Astrocyte (in vitro differentiated cells and primary cell): ENCODE results near the gene LSM12. TPM values are rescaled to one million over a fixed set of nuclear protein-coding genes. Genes with fewer than 3 reads are reported as not detected.

Source experiments
- DNase-seq: peaks from one replicate; pipeline ENCODE4 v3.0.0-alpha.2; 2010; ENCODE audit warnings: low read depth
- FAIRE-seq: peaks from 2 replicates; lab custom pipeline; 2011; peaks lifted over from hg19 to GRCh38; lab: Jason Lieb, UNC
- H2AFZ ChIP-seq: 2 replicates; pipeline ENCODE4 v1.6.0; 2012; ENCODE audit warnings: low read depth, low read length, inconsistent platforms
- H3K27ac ChIP-seq: 2 replicates; pipeline ENCODE4 v1.5.1; 2011; ENCODE audit warnings: low read depth, low read length, inconsistent platforms
- H3K27me3 ChIP-seq: 2 replicates; pipeline ENCODE4 v1.6.0; 2011; ENCODE audit warnings: low read length, inconsistent platforms; ENCODE audit not compliant: insufficient read depth
- H3K36me3 ChIP-seq: 2 replicates; pipeline ENCODE4 v1.5.1; 2011; ENCODE audit warnings: low read length, inconsistent platforms; ENCODE audit not compliant: insufficient read depth
- H3K4me1 ChIP-seq: 2 replicates; pipeline ENCODE4 v1.5.1; 2011; ENCODE audit warnings: low read length, inconsistent platforms; ENCODE audit not compliant: insufficient read depth
- H3K4me2 ChIP-seq: 2 replicates; pipeline ENCODE4 v1.6.0; 2012; ENCODE audit warnings: low read length, inconsistent platforms
- H3K4me3 ChIP-seq: 2 replicates; pipeline ENCODE4 v1.5.1; 2011; ENCODE audit warnings: low read depth, mild to moderate bottlenecking, low read length, inconsistent platforms; ENCODE audit not compliant: insufficient read depth
- H3K79me2 ChIP-seq: 2 replicates; pipeline ENCODE4 v1.6.0; 2012; ENCODE audit warnings: mild to moderate bottlenecking, low read length, inconsistent platforms; ENCODE audit not compliant: insufficient read depth
- H3K9ac ChIP-seq: 2 replicates; pipeline ENCODE4 v1.6.0; 2012; ENCODE audit warnings: mild to moderate bottlenecking, low read length, inconsistent platforms
- H3K9me3 ChIP-seq: 2 replicates; pipeline ENCODE4 v1.5.1; 2012; ENCODE audit warnings: low read depth, mild to moderate bottlenecking, low read length, inconsistent platforms; ENCODE audit not compliant: insufficient read depth
- H4K20me1 ChIP-seq: 2 replicates; pipeline ENCODE4 v1.6.0; 2012; ENCODE audit warnings: low read length, inconsistent platforms; ENCODE audit not compliant: insufficient read depth
- H3K27ac Mint-ChIP-seq: one replicate; pipeline ENCODE4 v1.8.0; 2021; ENCODE audit warnings: mild to moderate bottlenecking, mixed read lengths; ENCODE audit not compliant: unreplicated experiment
- H3K27me3 Mint-ChIP-seq: one replicate; pipeline ENCODE4 v1.8.0; 2021; ENCODE audit warnings: low read depth, mixed read lengths; ENCODE audit not compliant: unreplicated experiment
- H3K36me3 Mint-ChIP-seq: one replicate; pipeline ENCODE4 v1.8.0; 2021; ENCODE audit warnings: low read depth, mixed read lengths; ENCODE audit not compliant: unreplicated experiment
- H3K4me1 Mint-ChIP-seq: one replicate; pipeline ENCODE4 v1.8.0; 2021; ENCODE audit warnings: low read depth, mixed read lengths; ENCODE audit not compliant: unreplicated experiment
- H3K4me3 Mint-ChIP-seq: one replicate; pipeline ENCODE4 v1.8.0; 2021; ENCODE audit warnings: mild to moderate bottlenecking, moderate library complexity, mixed read lengths; ENCODE audit not compliant: unreplicated experiment
- H3K9me3 Mint-ChIP-seq: one replicate; pipeline ENCODE4 v1.8.0; 2021; ENCODE audit warnings: mild to moderate bottlenecking, mixed read lengths; ENCODE audit not compliant: unreplicated experiment
- CTCF ChIP-seq: IDR thresholded peaks from 2 replicates; pipeline ENCODE4 v1.5.1; 2011; ENCODE audit warnings: low read depth, mild to moderate bottlenecking, inconsistent platforms, low read length, moderate library complexity; ENCODE audit not compliant: insufficient read depth
- EZH2 ChIP-seq: IDR thresholded peaks from 2 replicates; pipeline ENCODE4 v1.6.1; 2012; ENCODE audit warnings: mild to moderate bottlenecking, low read length, inconsistent platforms; ENCODE audit not compliant: insufficient read depth
- total RNA-seq: library from RNA; stranded (reverse); gene quantifications from 2 replicates; pipeline ENCODE4 v1.2.1, GENCODE V29; 2021

Gene LSM12
- total RNA-seq, 1 donor from 2014 or later = 90.5 TPM

DNA sequence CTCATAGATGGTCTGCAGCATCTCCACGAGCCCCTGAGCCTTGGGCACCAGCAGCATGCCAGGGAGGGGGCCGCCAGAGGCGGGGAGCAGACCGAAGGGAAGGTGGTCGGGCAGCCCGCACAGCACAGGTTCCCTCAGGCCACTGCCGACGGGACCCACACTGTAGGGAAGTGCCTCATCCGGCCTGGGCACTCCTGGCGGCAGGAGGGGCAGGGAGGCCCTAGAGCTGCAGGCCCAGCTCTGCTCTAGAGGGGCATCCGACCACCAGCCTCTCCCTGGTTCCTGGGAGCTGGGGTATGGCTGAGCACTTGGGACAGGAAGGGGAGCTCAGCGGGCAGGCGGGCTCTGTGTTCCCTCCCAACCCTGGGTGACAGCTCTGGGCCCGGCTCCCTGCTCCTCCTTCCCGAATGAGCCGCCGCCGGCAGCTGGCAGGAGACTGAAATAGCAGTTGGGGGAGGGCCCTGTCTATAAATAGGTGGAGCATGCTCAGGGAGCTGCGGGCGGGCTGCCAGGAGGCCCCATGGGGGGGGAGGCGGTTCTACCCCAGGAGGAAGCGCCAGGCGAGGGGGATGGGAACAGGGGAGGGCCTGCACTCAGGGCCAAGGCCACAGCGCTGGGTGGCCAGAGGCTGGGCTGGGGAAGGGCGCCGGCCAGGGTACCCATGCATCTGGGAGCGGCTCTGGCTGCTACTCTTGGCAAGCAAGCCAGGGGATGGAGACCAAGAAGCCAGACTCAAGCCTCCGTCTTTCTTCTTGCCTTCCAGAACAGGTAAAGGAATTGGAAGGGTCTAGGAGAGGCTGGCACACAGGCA, 44.6 kb upstream of the LSM12 start:
- Histone ChIP-seq H3K4me2 (peak overlapping the region; percentile 78), H3K4me3 (peak overlapping the region; percentile 49), H3K79me2 (peaks cover 22% of the 10 kb centered on the region), H3K27ac (peak overlapping the region; percentile 63), H2AFZ (no peak overlapping the region), H3K9me3 (no peaks in the 10 kb centered on the region), H4K20me1 (peaks cover 60% of the 10 kb centered on the region), H3K36me3 (no peaks in the 10 kb centered on the region), H3K27me3 (no peaks in the 10 kb centered on the region), H3K9ac (peak overlapping the region; percentile 77), H3K4me1 (peaks cover 48% of the 10 kb centered on the region)
- no peak for FAIRE-seq
- peak; percentile 71 for DNase-seq
- Mint-ChIP-seq H3K9me3 (no peaks in the 10 kb centered on the region), H3K4me1 (peaks cover 23% of the 10 kb centered on the region), H3K36me3 (peaks cover 8% of the 10 kb centered on the region), H3K27me3 (no peaks in the 10 kb centered on the region), H3K27ac (no peak overlapping the region), H3K4me3 (no peak overlapping the region)
- no peak for TF ChIP-seq CTCF
- TF ChIP-seq EZH2 = no peak

- H3K27me3 Mint-ChIP-seq = no peaks in the 10 kb centered on the region
- Histone ChIP-seq H3K4me1 (peaks cover 48% of the 10 kb centered on the region), H2AFZ (no peak overlapping the region), H3K79me2 (peaks cover 31% of the 10 kb centered on the region), H4K20me1 (peaks cover 61% of the 10 kb centered on the region), H3K4me3 (peak overlapping the region; percentile 49), H3K27me3 (no peaks in the 10 kb centered on the region), H3K9ac (peak overlapping the region; percentile 77), H3K27ac (no peak overlapping the region), H3K4me2 (peak overlapping the region; percentile 78), H3K9me3 (no peaks in the 10 kb centered on the region), H3K36me3 (no peaks in the 10 kb centered on the region)
- H3K27ac Mint-ChIP-seq = no peak overlapping the region
- TF ChIP-seq CTCF (no peak), EZH2 (no peak)
- H3K9me3 Mint-ChIP-seq = no peaks in the 10 kb centered on the region
- no peak for FAIRE-seq
- H3K4me1 Mint-ChIP-seq = peaks cover 23% of the 10 kb centered on the region
- no peak overlapping the region for H3K4me3 Mint-ChIP-seq
- H3K36me3 Mint-ChIP-seq = peaks cover 2% of the 10 kb centered on the region
- DNase-seq = no peak
Measured at GRCh38 chr17:44110011-44110686, 43.7 kb upstream of the LSM12 start.

GRCh38 chr17:44109312-44109630, 42.8 kb upstream of the LSM12 start:
- no peak for TF ChIP-seq CTCF
- no peak for TF ChIP-seq EZH2
- FAIRE-seq (no peak), DNase-seq (no peak)
- H3K27ac ChIP-seq = peak overlapping the region; percentile 73
- H3K27me3 ChIP-seq = no peaks in the 10 kb centered on the region
- Mint-ChIP-seq H3K27me3 (no peaks in the 10 kb centered on the region), H3K36me3 (peaks cover 7% of the 10 kb centered on the region), H3K27ac (no peak overlapping the region), H3K9me3 (no peaks in the 10 kb centered on the region), H3K4me1 (peaks cover 23% of the 10 kb centered on the region), H3K4me3 (no peak overlapping the region)
- peak overlapping the region; percentile 78 for H3K4me2 ChIP-seq
- peaks cover 48% of the 10 kb centered on the region for H3K4me1 ChIP-seq
- no peaks in the 10 kb centered on the region for H3K9me3 ChIP-seq
- no peak overlapping the region for H2AFZ ChIP-seq
- H3K79me2 ChIP-seq = peaks cover 40% of the 10 kb centered on the region
- H3K9ac ChIP-seq = peak overlapping the region; percentile 53
- H3K4me3 ChIP-seq = no peak overlapping the region
- H4K20me1 ChIP-seq = peaks cover 64% of the 10 kb centered on the region
- H3K36me3 ChIP-seq = no peaks in the 10 kb centered on the region
